AG10803 (cell line): ENCODE measurements around the gene BMP2K.

Experiments used
- DNase-seq: peaks from one replicate; pipeline ENCODE4 v3.0.0; 2010; ENCODE audit warnings: low read depth
- H3K4me3 ChIP-seq: 2 replicates; pipeline ENCODE4 v1.5.1; 2011; ENCODE audit warnings: mild to moderate bottlenecking, low read length, control low read depth
- TF ChIP-seq, protein P1 (sequence below): conservative IDR thresholded peaks from 2 replicates; pipeline ENCODE4 v1.5.1; 2011; ENCODE audit warnings: mild to moderate bottlenecking, low read length, control low read depth, inconsistent platforms

The BMP2K gene

DNA sequence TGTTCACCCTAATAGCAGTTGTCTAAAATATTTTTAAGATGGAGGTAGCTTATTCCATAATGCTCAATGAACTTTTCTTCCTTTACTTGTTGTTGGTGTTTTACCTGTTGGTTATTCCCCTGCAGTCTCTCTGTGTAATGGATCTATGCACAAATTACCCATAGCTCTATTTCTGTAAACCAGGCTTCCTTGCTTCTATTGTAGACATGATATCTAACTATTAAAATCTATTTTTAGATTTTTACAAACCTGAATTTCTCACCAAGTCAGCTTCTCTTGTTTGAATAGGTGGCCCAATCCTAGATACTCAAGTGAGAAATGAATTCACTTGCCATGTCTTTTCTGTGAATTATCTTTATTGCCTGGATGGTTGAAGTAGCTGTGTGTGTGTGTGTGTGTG lies 24.8 kb downstream of the BMP2K start:
- no peak for DNase-seq
- no peak overlapping the region for H3K4me3 ChIP-seq
- TF ChIP-seq, protein P1, sequence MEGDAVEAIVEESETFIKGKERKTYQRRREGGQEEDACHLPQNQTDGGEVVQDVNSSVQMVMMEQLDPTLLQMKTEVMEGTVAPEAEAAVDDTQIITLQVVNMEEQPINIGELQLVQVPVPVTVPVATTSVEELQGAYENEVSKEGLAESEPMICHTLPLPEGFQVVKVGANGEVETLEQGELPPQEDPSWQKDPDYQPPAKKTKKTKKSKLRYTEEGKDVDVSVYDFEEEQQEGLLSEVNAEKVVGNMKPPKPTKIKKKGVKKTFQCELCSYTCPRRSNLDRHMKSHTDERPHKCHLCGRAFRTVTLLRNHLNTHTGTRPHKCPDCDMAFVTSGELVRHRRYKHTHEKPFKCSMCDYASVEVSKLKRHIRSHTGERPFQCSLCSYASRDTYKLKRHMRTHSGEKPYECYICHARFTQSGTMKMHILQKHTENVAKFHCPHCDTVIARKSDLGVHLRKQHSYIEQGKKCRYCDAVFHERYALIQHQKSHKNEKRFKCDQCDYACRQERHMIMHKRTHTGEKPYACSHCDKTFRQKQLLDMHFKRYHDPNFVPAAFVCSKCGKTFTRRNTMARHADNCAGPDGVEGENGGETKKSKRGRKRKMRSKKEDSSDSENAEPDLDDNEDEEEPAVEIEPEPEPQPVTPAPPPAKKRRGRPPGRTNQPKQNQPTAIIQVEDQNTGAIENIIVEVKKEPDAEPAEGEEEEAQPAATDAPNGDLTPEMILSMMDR = no peak

GRCh38 chr4:78803983-78804382 lies 27.8 kb downstream of the BMP2K start:
- TF ChIP-seq, protein P1 = no peak
- H3K4me3 ChIP-seq = no peak overlapping the region
- DNase-seq = no peak

DNA sequence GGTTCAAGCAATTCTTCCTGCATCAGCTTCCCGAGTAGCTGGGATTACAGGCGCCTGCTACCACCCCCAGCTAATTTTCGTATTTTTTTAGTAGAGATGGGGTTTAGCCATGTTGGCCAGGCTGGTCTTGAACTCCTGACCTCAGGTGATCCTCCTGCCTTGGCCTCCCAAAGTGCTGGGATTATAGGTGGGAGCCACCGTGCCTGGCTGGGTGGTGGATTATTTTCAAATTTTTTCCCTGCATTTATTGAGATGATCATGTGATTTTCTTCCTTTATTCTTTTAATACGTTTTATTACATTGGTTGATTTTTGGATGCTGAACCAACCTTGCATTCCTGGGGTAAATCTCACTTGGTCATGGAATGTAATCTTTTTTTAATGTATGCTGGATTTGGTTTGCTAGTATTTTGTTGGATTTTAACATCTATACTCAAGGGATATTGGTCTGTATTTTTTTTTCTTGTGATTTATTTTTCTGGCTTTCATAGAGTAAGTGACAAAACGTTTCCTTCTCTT lies 30.9 kb downstream of the BMP2K start:
- TF ChIP-seq, protein P1 = no peak
- DNase-seq = no peak

DNA sequence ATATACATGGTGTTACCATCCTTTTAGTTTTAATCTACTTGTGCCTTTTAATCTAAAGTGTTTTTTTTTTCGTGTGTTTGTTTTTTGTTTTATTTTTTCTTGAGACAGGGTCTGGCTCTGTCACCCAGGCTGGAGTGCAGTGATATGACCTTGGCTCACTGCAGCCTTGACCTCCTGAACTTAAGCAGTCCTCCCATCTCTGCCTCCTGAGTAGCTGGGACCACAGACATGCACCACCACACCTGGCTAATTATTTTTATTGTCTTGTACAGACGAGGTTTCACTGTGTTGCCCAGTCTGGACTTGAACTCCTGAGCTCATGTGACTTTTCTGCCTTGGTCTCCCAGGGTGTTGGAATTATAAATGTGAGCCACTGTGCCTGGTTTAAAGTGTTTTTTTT lies 33.1 kb downstream of the BMP2K start:
- no peak for DNase-seq
- TF ChIP-seq, protein P1 = no peak
- no peak overlapping the region for H3K4me3 ChIP-seq

More for the DNA sequence above, 30.9 kb downstream of the BMP2K start:
- H3K4me3 ChIP-seq = no peak overlapping the region

DNA sequence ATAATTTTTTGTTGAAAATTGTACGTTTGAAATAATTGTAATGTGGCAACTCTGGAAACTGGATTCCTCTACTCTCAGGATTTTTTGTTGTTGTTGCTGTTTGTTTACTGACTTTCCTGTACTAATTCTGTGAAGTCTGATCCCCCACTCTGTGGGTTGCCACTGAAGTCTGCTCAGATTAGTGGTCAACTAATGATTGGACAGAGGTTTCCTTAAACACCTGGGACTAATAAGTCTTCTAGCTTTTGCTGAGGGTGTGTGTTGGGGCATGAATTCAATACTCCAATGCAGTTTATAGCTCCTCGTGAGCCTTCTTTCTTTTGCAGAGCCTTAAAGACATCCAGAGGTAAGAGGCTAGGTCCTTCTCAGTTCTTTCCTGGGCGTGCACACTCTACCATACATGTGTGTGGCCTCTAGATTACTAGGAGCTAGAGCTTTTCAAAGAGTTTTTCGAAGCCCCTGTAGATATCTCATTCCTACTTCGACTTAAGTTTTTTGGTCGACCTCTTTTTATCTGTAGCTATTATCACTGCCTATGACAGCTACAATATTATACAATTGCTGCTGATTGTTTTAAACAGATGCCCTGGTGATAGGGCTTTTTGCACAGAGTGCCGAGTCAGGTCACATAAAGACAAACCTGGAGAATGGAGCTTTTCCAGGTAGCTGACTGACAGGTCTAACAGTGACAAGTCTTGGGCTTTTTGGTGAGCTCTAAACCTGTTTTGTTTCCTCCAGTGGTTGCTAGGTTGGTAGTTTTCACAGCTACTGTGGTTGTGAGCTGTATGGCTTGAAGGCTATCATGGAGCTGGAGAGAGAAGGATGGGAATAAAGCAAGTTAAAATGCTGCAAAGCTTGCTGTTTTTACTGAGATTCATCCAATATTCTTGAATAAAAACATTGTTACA lies 34.0 kb downstream of the BMP2K start:
- no peak overlapping the region for H3K4me3 ChIP-seq
- TF ChIP-seq, protein P1 = no peak

GRCh38 chr4:78811034-78811433 lies 34.9 kb downstream of the BMP2K start:
- TF ChIP-seq, protein P1 = no peak
- no peak overlapping the region for H3K4me3 ChIP-seq
- DNase-seq = no peak

More for the DNA sequence above, 34.0 kb downstream of the BMP2K start:
- no peak for DNase-seq
